ENCODE measurements around the gene TBC1D3I.

TBC1D3I gene

GRCh38 chr17:36205637-36206485, 58.5 kb downstream of the TBC1D3I start:
- DNase-seq: no peak

- DNase-seq: no peak
Observed at GRCh38 chr17:36204724-36205500, 59.5 kb downstream of the TBC1D3I start.
